ENCODE measurements around the gene XAF1. TPM values are rescaled to one million over a fixed set of nuclear protein-coding genes. Genes with fewer than 3 reads are reported as not detected.

Gene XAF1
- 57.5 and 98.9 TPM in 2 replicates for total RNA-seq
- polyA plus RNA-seq = 3.2 and 3.5 TPM in 2 replicates
- 10.1 and 11.9 TPM in 2 replicates for polyA plus RNA-seq (2012)
- polyA minus RNA-seq (ENCODE audit: low replicate concordance) = 41.4 and 41.9 TPM in 2 replicates

- H3K9ac ChIP-seq (ENCODE audit: insufficient read depth, low read length) = peak within 1 kb of the TSS; percentile 72
- peak within 1 kb of the TSS; percentile 93 for H3K4me2 ChIP-seq (ENCODE audit: extremely low read depth, insufficient read depth, low read length)
- no peaks in the 10 kb centered on the region for H3K9me3 ChIP-seq (ENCODE audit: control insufficient read depth, insufficient read depth, low read depth, low read length)
- H3K27ac ChIP-seq (ENCODE audit: insufficient read depth, low read length) = peak within 1 kb of the TSS; percentile 92
- H3K79me2 ChIP-seq (ENCODE audit: control insufficient read depth, insufficient read depth, low read length) = no peaks in the 10 kb centered on the region
- peaks cover 27% of the 10 kb centered on the region for H3K4me1 ChIP-seq (ENCODE audit: control insufficient read depth, extremely low read depth, insufficient read depth, low read length)
- DNase-seq (ENCODE audit: low read depth in 2 of 2) = peak in 1 of 2 donors; percentile 57
- TF ChIP-seq EZH2 (IDR thresholded peaks at IDR 0.05; ENCODE audit: low read length, missing control alignments) (no peak), CTCF (conservative IDR thresholded peaks at IDR 0.05 in 1 of 2, IDR thresholded peaks at IDR 0.05 in 1 of 2; ENCODE audit: low read depth in 1 of 2, low read length in 2 of 2) (no peak)
- H3K27me3 ChIP-seq (ENCODE audit: control insufficient read depth, insufficient read depth, low read length) = no peaks in the 10 kb centered on the region
- H3K4me3 ChIP-seq (replicated peaks in 1 of 4; ENCODE audit: control extremely low read depth in 1 of 4, insufficient read depth in 1 of 4, low read depth in 3 of 4, low read length in 4 of 4) = peak within 1 kb of the TSS; percentile 40 to 82 (median 61)
- peaks cover 3% of the 10 kb centered on the region for H3K36me3 ChIP-seq (ENCODE audit: control insufficient read depth, insufficient read depth, low read length)
- H4K20me1 ChIP-seq (ENCODE audit: control insufficient read depth, extremely low read depth, insufficient read depth, low read length) = no peaks in the 10 kb centered on the region
- peak within 1 kb of the TSS; percentile 85 for H2AFZ ChIP-seq (ENCODE audit: low read length)
Measured at GRCh38 chr17:6755731-6756184, at the start of gene XAF1. Gene XAF1 (plus strand): TSS chr17:6756046. CDS start chr17:6756079, 33 bp downstream.

GRCh38 chr17:6706499-6706898 is 49.3 kb upstream of the XAF1 start:
- no peaks in the 10 kb centered on the region for H3K27me3 ChIP-seq (ENCODE audit: control insufficient read depth, insufficient read depth, low read length)
- H3K27ac ChIP-seq (ENCODE audit: insufficient read depth, low read length) = no peak overlapping the region
- no peaks in the 10 kb centered on the region for H4K20me1 ChIP-seq (ENCODE audit: control insufficient read depth, extremely low read depth, insufficient read depth, low read length)
- no peak overlapping the region for H3K4me3 ChIP-seq (replicated peaks in 1 of 4; ENCODE audit: control extremely low read depth in 1 of 4, insufficient read depth in 1 of 4, low read depth in 3 of 4, low read length in 4 of 4)
- TF ChIP-seq EZH2 (IDR thresholded peaks at IDR 0.05; ENCODE audit: low read length, missing control alignments) = no peak
- no peak for TF ChIP-seq CTCF (conservative IDR thresholded peaks at IDR 0.05 in 1 of 2, IDR thresholded peaks at IDR 0.05 in 1 of 2; ENCODE audit: low read depth in 1 of 2, low read length in 2 of 2)
- no peak overlapping the region for H3K9ac ChIP-seq (ENCODE audit: insufficient read depth, low read length)
- no peaks in the 10 kb centered on the region for H3K79me2 ChIP-seq (ENCODE audit: control insufficient read depth, insufficient read depth, low read length)
- no peaks in the 10 kb centered on the region for H3K4me1 ChIP-seq (ENCODE audit: control insufficient read depth, extremely low read depth, insufficient read depth, low read length)
- no peaks in the 10 kb centered on the region for H3K36me3 ChIP-seq (ENCODE audit: control insufficient read depth, insufficient read depth, low read length)
- DNase-seq (ENCODE audit: low read depth in 2 of 2) = no peak
- H3K9me3 ChIP-seq (ENCODE audit: control insufficient read depth, insufficient read depth, low read depth, low read length) = no peaks in the 10 kb centered on the region
- H3K4me2 ChIP-seq (ENCODE audit: extremely low read depth, insufficient read depth, low read length) = no peak overlapping the region
- H2AFZ ChIP-seq (ENCODE audit: low read length) = no peak overlapping the region

- no peaks in the 10 kb centered on the region for H3K79me2 ChIP-seq (ENCODE audit: control insufficient read depth, insufficient read depth, low read length)
- H3K27me3 ChIP-seq (ENCODE audit: control insufficient read depth, insufficient read depth, low read length) = peaks cover 4% of the 10 kb centered on the region
- H3K9ac ChIP-seq (ENCODE audit: insufficient read depth, low read length) = no peak overlapping the region
- H2AFZ ChIP-seq (ENCODE audit: low read length) = no peak overlapping the region
- no peak overlapping the region for H3K27ac ChIP-seq (ENCODE audit: insufficient read depth, low read length)
- no peaks in the 10 kb centered on the region for H3K36me3 ChIP-seq (ENCODE audit: control insufficient read depth, insufficient read depth, low read length)
- DNase-seq (ENCODE audit: low read depth in 2 of 2) = no peak
- TF ChIP-seq CTCF (conservative IDR thresholded peaks at IDR 0.05 in 1 of 2, IDR thresholded peaks at IDR 0.05 in 1 of 2; ENCODE audit: low read depth in 1 of 2, low read length in 2 of 2) = no peak
- TF ChIP-seq EZH2 (IDR thresholded peaks at IDR 0.05; ENCODE audit: low read length, missing control alignments) = no peak
- H3K4me2 ChIP-seq (ENCODE audit: extremely low read depth, insufficient read depth, low read length) = no peak overlapping the region
- H3K9me3 ChIP-seq (ENCODE audit: control insufficient read depth, insufficient read depth, low read depth, low read length) = no peaks in the 10 kb centered on the region
- no peaks in the 10 kb centered on the region for H3K4me1 ChIP-seq (ENCODE audit: control insufficient read depth, extremely low read depth, insufficient read depth, low read length)
- no peaks in the 10 kb centered on the region for H4K20me1 ChIP-seq (ENCODE audit: control insufficient read depth, extremely low read depth, insufficient read depth, low read length)
- H3K4me3 ChIP-seq (replicated peaks in 1 of 4; ENCODE audit: control extremely low read depth in 1 of 4, insufficient read depth in 1 of 4, low read depth in 3 of 4, low read length in 4 of 4) = no peak overlapping the region
Measured at GRCh38 chr17:6706996-6707395, 48.9 kb upstream of the XAF1 start.

All from fibroblast of lung (primary cell).